Skeletal muscle cell (primary cell): ENCODE results near the gene TRIP12.
A peak's percentile ranks its signal among the peaks of the same experiment; 100 is the strongest.
"Not testable (repeated sequence)": the region's sequence is repeated elsewhere in the genome, so short reads cannot be mapped to it uniquely, and the experiment has no call there.

Experiments used
- DNase-seq: peaks from one replicate; pipeline ENCODE4 v3.0.0-alpha.2; 2010; ENCODE audit warnings: low read depth
- H3K4me3 ChIP-seq: 2 replicates; pipeline ENCODE4 v1.5.1; 2011; ENCODE audit warnings: low read depth, mild to moderate bottlenecking, control low read depth, low read length, moderate library complexity

TRIP12 gene

DNA sequence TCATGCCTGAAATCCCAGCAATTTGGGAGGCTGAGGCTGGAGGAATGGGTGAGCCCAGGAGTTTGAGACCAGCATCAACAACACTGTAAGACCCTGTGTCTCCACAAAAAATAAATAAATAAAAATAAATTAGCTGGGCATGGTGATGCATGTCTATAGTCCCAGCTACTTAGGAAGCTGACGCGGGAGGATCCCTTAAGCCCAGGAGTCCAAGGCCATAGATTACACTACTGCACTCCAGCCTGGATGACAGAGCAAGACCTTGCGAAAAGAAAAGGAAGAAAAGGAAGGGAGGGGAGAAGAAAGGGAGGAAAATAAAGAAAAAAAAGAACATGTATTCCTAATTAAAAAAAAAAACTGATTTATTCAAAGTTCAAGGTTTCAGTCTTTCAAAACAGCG, 78.2 kb downstream of the TRIP12 start:
- no peak for DNase-seq
- no peak overlapping the region for H3K4me3 ChIP-seq

- H3K4me3 ChIP-seq, result no peak overlapping the region
- DNase-seq, result no peak
Measured at GRCh38 chr2:229838729-229839128, 83.1 kb downstream of the TRIP12 start.

- no peak overlapping the region for H3K4me3 ChIP-seq
- DNase-seq, result no peak
Measured at GRCh38 chr2:229836847-229837246, 85.0 kb downstream of the TRIP12 start.

- no peak overlapping the region for H3K4me3 ChIP-seq
Measured at GRCh38 chr2:229835596-229836283, 86.1 kb downstream of the TRIP12 start.

DNA sequence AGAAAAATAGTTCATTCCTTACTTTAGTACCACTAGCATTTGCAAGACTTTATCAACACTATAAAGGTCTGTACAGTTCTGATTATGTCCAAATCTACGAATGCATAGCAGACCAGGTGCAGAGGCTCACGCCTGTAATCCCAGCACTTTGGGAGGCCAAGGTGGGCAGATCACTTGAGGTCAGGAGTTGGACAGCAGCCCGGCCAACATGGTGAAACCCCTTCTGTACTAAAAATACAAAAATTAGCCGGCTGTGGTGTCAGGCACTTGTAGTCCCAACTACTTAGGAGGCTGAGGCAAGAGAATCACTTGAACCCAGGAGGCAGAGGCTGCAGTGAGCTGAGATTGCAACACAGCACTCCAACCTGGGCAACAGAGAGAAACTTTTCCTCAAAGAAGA, 87.4 kb downstream of the TRIP12 start:
- DNase-seq, H3K4me3 ChIP-seq: not testable (repeated sequence)

More at GRCh38 chr2:229835596-229836283, 86.1 kb downstream of the TRIP12 start:
- peak; percentile 20 for DNase-seq

- no peak for DNase-seq
- no peak overlapping the region for H3K4me3 ChIP-seq
Measured at GRCh38 chr2:229832510-229832898, 89.3 kb downstream of the TRIP12 start.

DNA sequence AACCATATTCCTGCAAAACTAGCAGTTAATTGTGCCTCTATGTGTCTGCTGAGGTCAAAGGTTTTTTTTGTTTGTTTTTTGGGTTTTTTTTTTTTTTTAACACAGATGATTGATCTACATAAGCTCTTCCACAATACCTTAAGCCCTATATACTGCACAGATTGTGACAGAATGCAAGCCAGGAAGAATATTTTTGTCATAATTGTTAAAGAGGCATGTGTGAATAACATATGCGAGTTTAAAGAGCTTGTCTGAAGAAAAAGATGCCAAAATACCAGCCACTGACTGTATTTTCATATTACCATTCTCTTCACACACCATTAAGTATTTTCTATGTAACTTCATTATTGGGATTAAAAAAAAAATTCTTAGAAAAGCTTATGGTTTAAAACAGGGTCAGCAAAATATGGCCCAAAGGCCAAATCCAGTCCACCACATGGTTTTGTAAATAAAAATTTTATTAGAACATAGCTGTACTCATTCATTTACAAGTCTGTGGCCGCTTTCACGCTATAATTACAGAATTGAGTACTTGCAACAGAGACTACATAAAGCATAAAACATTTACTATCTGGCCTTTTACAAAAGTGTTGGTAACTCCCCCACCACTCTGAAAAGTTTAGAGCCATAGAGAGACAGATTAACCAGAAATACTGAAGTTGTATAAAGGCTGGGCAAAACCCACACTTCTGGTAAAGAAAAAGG, 89.9 kb downstream of the TRIP12 start:
- H3K4me3 ChIP-seq, result no peak overlapping the region

DNA sequence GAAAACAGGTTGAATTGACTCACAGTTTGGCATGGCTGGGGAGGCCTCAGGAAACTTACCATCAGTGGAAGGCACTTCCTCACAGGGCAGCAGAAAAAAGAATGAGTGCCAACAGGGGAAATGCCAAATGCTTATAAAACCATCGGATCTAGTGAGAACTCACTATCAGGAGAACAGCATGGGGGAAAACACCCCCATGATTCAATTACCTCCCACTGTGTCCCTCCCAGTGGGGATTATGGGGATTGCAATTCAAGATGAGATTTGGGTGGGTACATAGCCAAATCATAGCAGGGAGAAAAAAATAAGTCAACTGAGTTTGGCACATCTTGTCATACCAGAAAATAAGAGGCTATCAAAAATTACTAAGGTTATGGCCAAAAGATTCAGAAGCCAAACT, 96.3 kb downstream of the TRIP12 start:
- DNase-seq, result no peak
- no peak overlapping the region for H3K4me3 ChIP-seq

More for the DNA sequence above, 89.9 kb downstream of the TRIP12 start:
- DNase-seq, result no peak

- DNase-seq, result no peak
- no peak overlapping the region for H3K4me3 ChIP-seq
Measured at GRCh38 chr2:229821316-229821715, 100.5 kb downstream of the TRIP12 start.

DNA sequence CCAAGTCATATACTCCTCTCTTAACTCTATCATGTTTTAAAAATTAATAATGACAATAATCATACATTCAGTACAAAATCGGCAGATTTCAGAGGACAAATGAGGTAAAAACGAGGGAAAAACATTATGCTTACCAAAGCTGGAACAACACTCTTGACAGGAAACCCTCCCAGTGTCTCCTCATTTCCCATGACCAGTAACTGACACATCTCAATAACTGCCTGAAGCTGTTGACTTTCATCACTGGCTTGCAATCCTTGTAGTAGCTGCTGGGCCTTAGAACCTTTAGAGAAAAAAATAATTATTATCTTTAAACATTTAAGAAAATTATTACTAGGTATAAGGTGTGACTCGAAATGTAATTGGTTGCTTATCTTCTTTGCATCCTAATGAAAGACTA, 103.6 kb downstream of the TRIP12 start:
- H3K4me3 ChIP-seq, result no peak overlapping the region
- no peak for DNase-seq

GRCh38 chr2:229815858-229816257, 106.0 kb downstream of the TRIP12 start:
- no peak for DNase-seq
- no peak overlapping the region for H3K4me3 ChIP-seq

- DNase-seq, result no peak
- no peak overlapping the region for H3K4me3 ChIP-seq
Measured at GRCh38 chr2:229815342-229815741, 106.5 kb downstream of the TRIP12 start.

DNA sequence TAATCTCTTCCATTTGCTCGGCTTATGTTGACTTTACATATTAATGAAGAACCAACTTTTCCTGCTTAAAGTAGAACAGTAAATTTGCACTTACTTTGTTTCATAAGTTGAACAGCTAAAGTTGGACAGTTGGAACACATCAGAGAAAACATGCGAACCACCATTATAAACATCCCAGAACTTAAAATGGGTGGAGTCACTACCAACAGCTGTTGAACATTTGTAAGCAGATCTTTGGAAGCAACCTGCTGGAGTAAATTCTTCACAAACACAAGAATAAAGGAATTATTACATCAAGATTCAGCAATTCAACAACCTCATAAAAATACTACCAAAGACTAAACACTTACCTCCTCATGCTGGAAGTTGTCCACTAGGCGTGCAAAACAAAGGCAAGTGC, 111.0 kb downstream of the TRIP12 start:
- no peak overlapping the region for H3K4me3 ChIP-seq
- DNase-seq, result no peak

- H3K4me3 ChIP-seq, result no peak overlapping the region
- no peak for DNase-seq
Measured at GRCh38 chr2:229805559-229805958, 116.2 kb downstream of the TRIP12 start.

DNA sequence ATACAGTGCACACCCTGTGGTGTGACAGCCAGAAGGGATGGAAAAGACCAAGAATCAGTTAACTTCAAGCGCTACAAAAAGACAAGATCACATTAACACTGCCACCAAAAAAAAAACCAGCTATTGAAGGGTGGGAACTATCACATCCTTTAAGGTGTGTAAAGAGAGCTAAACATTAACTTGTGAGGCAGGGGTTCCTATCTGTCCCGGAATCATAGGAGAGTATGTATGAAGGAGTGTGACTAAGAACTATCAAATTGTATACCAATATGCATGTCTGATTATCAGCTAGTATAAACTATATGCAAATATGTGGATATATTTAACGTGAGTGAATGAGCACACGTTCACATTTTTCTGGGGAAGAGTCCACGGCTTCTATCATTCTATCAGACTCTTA, 119.0 kb downstream of the TRIP12 start:
- no peak overlapping the region for H3K4me3 ChIP-seq
- DNase-seq, result no peak

- DNase-seq, result no peak
- H3K4me3 ChIP-seq, result no peak overlapping the region
Measured at GRCh38 chr2:229800997-229801754, 120.6 kb downstream of the TRIP12 start.

DNA sequence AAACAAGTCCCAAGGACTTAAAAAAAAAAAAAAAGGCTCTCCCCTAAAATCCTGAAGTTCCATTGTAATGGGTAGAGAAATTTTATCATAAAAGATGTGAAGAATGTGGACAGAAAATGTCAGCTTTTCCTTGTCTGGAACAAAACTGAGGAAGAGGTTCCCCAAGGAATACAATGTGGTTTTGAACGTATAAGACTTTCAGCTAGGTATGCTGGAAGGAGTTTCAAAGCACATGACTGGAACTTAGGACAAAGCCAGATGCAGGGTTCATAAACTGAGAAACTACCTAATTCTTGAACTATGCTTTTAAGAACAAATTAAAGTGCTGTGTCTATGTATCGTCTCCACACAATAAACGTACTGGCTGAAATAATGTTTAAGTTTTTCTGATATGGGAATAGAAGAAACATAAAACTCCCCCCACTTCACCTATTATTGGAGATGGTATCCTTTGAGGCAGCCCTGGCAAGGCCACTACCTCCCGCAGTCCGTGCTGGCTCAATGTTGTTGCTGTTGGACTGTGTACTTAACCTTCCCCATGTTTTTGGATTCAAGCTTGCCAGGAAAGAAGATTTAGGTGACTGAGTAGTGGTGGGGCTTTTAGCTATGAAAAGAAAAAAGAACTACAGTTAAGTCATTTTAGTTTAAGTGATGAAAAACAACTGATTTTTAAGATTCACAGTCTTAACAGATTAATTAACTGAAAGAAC, 123.2 kb downstream of the TRIP12 start:
- DNase-seq, result no peak
- H3K4me3 ChIP-seq, result no peak overlapping the region

DNA sequence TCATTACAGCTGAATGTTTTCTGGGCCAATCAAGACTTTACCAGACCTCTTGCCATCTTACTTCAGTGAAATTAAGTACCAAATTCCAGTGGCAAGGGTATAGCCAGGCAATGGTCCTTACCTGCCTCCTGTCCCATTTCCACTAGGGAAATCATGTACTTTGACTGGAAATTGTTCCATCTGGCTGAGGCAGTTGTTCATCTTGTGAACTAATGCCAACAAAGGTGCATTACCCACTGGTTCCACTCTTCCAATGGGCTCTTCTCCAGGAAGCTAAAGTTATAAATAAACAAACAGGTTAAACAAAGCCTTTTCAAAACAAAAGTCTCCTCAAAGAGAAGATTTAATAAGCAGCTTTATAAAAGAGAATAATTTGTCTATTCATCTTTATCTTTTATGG, 126.8 kb downstream of the TRIP12 start:
- DNase-seq, result no peak
- H3K4me3 ChIP-seq, result no peak overlapping the region

DNA sequence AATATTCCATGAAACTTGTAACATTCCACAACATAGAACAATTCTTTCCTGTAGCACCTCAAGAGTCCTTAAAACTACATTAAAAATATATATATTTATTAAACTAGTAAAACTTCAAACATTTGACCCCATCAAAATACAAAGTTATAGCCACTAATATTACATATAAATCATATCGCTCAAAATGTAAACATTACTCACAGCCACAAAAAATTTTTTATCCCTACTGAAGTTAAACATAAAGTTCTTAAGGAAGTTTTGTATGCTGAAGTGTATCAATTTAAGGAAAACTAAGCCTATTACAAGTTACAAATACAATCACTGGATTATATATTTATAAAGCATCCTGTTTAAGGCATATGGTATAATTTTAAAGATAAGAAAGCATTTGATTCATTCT, 127.2 kb downstream of the TRIP12 start:
- no peak for DNase-seq
- H3K4me3 ChIP-seq, result no peak overlapping the region

GRCh38 chr2:229786289-229786688, 135.5 kb downstream of the TRIP12 start:
- not testable (repeated sequence) for H3K4me3 ChIP-seq

More at GRCh38 chr2:229786289-229786688, 135.5 kb downstream of the TRIP12 start:
- not testable (repeated sequence) for DNase-seq
